ENCODE results near the gene SPSB3. TPM values are rescaled to one million over a fixed set of nuclear protein-coding genes. Genes with fewer than 3 reads are reported as not detected.

The SPSB3 gene
- total RNA-seq, 1 donor from 2014 or later: 40.3 TPM

DNA sequence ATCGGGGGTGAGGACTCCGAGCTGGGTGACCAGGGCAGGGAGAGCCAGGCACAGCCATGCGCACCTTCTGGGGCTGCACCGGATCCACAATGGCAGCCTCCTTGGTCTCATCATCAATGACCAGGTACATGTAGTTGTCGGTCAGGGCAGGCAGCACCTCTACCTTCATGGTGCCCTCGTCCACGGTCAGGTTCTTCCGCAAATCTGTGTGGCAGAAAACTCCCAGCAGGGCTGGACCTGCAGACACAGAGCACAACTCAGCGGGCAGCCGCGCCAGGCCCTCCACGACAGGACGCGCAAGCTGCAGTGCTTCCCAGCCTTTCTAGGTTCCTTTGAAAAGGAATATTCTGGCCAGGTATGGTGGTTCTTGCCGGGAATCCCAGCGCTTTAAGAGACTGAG, 40.4 kb upstream of the SPSB3 start:
- Mint-ChIP-seq H3K9me3 (no peaks in the 10 kb centered on the region), H3K27me3 (no peaks in the 10 kb centered on the region), H3K4me3 (no peak overlapping the region), H3K36me3 (ENCODE audit: low read depth) (peaks cover 21% of the 10 kb centered on the region), H3K27ac (no peak overlapping the region), H3K4me1 (peaks cover 24% of the 10 kb centered on the region)
- ATAC-seq (ENCODE audit: low read depth) (no peak), DNase-seq (no peak)
- CTCF ChIA-PET: no interaction called here
- POLR2A ChIA-PET: no interaction called here
- intact Hi-C loops (cut with micrococcal nuclease): no loop called here
- TF ChIP-seq, protein P1, sequence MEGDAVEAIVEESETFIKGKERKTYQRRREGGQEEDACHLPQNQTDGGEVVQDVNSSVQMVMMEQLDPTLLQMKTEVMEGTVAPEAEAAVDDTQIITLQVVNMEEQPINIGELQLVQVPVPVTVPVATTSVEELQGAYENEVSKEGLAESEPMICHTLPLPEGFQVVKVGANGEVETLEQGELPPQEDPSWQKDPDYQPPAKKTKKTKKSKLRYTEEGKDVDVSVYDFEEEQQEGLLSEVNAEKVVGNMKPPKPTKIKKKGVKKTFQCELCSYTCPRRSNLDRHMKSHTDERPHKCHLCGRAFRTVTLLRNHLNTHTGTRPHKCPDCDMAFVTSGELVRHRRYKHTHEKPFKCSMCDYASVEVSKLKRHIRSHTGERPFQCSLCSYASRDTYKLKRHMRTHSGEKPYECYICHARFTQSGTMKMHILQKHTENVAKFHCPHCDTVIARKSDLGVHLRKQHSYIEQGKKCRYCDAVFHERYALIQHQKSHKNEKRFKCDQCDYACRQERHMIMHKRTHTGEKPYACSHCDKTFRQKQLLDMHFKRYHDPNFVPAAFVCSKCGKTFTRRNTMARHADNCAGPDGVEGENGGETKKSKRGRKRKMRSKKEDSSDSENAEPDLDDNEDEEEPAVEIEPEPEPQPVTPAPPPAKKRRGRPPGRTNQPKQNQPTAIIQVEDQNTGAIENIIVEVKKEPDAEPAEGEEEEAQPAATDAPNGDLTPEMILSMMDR (IDR thresholded peaks at IDR 0.05): no peak

DNA sequence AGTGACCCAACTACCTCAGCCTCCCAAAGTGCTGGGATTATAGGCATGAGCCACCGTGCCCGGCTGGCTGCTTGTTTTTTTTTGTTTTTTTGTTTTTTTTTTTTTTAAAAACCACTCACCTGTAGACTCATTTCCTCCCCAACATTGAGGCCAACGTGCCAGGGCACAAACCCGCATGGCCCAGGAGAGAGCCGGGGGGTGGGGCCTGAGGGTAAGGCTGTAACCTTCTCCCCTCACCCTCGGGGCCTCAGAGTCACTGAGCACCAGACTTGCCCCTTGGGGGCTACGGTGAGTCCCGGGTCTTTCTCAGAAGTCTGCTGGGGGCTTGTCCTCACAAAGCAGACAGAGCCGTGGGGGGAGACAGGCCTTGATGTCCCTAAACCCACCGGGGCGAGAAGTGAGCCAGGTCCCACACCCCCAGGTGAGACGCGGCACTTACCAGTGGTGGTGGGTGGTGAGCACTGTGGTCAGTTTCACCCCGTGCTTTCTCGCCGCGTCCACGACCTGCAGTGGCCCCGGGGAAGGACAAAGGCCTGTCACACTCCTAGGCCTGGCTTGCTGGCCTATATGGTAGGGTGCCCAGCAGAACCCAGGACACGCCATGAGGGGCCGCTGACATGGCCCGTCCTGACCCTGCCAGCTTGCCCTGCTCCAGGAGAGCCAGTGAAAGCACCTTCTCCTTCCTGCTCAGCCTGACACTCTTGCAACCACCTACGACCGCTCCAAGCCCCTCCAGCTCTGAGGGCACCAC, 39.7 kb upstream of the SPSB3 start:
- no peaks in the 10 kb centered on the region for H3K27me3 Mint-ChIP-seq
- DNase-seq (no peak), ATAC-seq (ENCODE audit: low read depth) (no peak)
- no peak overlapping the region for H3K27ac Mint-ChIP-seq
- POLR2A ChIA-PET: no interaction called here
- H3K4me3 Mint-ChIP-seq: no peak overlapping the region
- TF ChIP-seq, protein P1 (IDR thresholded peaks at IDR 0.05): no peak
- H3K4me1 Mint-ChIP-seq: peaks cover 16% of the 10 kb centered on the region
- CTCF ChIA-PET: no interaction called here
- intact Hi-C loops (cut with micrococcal nuclease): no loop called here
- H3K9me3 Mint-ChIP-seq: no peaks in the 10 kb centered on the region
- peaks cover 20% of the 10 kb centered on the region for H3K36me3 Mint-ChIP-seq (ENCODE audit: low read depth)

DNA sequence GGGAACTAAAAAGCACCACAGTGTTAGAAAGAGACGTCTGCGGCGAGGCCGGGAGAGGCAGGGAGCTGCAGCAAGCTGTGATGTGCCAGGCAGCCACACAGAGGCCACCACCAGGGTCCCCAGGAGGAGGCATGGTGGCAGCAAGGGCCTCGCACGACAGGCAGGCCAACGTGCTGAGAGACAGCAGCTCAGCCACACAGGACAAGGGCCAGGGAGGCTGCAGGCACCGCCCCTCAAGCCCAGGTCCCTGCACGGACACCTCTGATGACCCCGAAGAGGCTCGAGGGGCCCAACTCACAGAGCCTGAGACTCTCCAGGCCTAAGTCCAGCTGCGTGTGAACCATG, 38.5 kb upstream of the SPSB3 start:
- DNase-seq (no peak), ATAC-seq (ENCODE audit: low read depth) (no peak)
- no peak overlapping the region for H3K27ac Mint-ChIP-seq
- TF ChIP-seq, protein P1 (IDR thresholded peaks at IDR 0.05): no peak
- H3K9me3 Mint-ChIP-seq: no peaks in the 10 kb centered on the region
- POLR2A ChIA-PET: interaction anchor here (0.6 kb wide), 1 partner anchor 90 kb away, joined by 12 read pairs; no protein-coding TSS in a partner anchor
- intact Hi-C loops (cut with micrococcal nuclease): no loop called here
- H3K4me3 Mint-ChIP-seq: no peak overlapping the region
- peaks cover 26% of the 10 kb centered on the region for H3K36me3 Mint-ChIP-seq (ENCODE audit: low read depth)
- CTCF ChIA-PET: no interaction called here
- no peaks in the 10 kb centered on the region for H3K27me3 Mint-ChIP-seq
- H3K4me1 Mint-ChIP-seq: peaks cover 15% of the 10 kb centered on the region

DNA sequence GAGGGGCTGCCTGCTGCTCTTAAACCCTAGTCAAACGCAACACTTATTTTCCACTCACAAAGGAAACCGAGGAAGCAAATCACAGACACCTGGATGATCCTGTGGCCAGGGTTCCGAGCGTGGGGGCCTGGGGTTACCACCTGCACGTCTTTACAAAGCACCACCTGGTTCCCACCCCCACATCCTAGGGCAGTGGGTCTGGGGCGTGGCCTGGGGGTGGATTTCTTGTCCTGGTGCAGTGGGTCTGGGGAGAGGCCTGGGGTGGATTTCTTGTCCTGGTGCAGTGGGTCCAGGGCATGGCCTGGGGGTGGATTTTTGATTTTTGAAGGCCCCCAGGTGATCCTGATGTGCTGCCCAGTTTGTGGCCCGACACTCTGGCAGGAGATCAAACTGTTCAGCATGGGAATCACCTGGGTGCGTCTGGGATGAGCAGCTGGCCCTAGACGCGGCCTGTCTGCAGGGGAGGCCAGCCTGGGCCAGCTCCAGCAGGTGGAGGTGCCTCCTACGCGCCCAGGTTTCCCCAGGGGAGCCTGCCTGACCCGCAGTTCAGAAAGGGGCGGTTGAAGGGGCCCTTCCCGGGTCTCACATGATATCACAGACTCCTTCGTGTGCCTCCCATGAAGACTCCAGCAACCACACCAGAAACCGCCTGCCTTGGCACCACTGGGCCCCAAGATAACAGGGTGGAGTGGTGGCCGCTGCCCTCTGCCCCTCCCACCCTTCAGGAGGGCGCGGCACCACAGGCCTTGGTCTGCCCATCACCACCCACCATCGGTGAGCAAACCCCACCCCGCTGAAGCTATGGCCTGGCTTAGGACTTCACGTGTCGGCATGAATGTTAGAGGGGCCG, 38.0 kb upstream of the SPSB3 start:
- ATAC-seq (ENCODE audit: low read depth): no peak
- ChIA-PET CTCF (no interaction called here), POLR2A (no interaction called here)
- DNase-seq: no peak
- Mint-ChIP-seq H3K4me1 (peaks cover 10% of the 10 kb centered on the region), H3K27me3 (no peaks in the 10 kb centered on the region), H3K4me3 (no peak overlapping the region), H3K9me3 (no peaks in the 10 kb centered on the region), H3K27ac (no peak overlapping the region), H3K36me3 (ENCODE audit: low read depth) (peaks cover 31% of the 10 kb centered on the region)
- TF ChIP-seq, protein P1 (IDR thresholded peaks at IDR 0.05): no peak
- intact Hi-C loops (cut with micrococcal nuclease): no loop called here

DNA sequence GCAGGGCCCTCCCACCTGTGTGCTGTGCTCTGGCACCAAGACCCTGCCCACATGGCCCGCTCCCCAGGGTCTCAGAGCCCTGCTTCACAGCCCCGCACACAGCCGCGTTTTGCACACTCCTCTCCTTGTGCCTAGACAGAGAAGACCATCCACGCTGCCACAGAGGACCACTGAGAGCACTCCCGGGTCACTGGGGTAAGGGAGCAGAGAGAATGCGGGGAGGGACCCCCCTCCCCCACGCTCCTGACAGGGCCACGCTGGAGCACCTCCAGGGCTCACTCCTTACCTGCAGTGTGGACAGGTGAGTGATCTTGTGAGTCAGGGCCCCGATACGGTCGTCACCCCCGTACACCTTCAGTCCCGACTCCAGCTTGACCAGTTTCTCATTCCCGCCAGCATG, 37.2 kb upstream of the SPSB3 start:
- no peaks in the 10 kb centered on the region for H3K27me3 Mint-ChIP-seq

More for the DNA sequence above, 37.2 kb upstream of the SPSB3 start:
- Mint-ChIP-seq H3K4me1 (peaks cover 7% of the 10 kb centered on the region), H3K9me3 (no peaks in the 10 kb centered on the region), H3K36me3 (ENCODE audit: low read depth) (peaks cover 36% of the 10 kb centered on the region), H3K4me3 (no peak overlapping the region), H3K27ac (peak overlapping the region; percentile 7)
- ATAC-seq (ENCODE audit: low read depth) (no peak), DNase-seq (no peak)
- POLR2A ChIA-PET: no interaction called here
- TF ChIP-seq, protein P1 (IDR thresholded peaks at IDR 0.05): no peak
- intact Hi-C loops (cut with micrococcal nuclease): no loop called here
- CTCF ChIA-PET: no interaction called here

Data from activated B cell treated with CpG ODN at 0.5 μM for 24 hours (primary cell).